Bone marrow (tissue), 2 donors: ENCODE results near the gene PFAS.
"Not testable (repeated sequence)": the region's sequence is repeated elsewhere in the genome, so short reads cannot be mapped to it uniquely, and the experiment has no call there.

ENCODE experiments used
- DNase-seq, 2 donors: peaks; one replicate each; lab custom pipeline; 2025; lab: John Stamatoyannopoulos, UW

Gene PFAS

GRCh38 chr17:8248751-8249607, at the start of gene PFAS:
TSS of gene PFAS (plus strand) at chr17:8249289. CDS start at chr17:8253938, 4,649 bp downstream.
- DNase-seq = peak; percentile 80 to 83

GRCh38 chr17:8204761-8205555, 44.1 kb upstream of the PFAS start:
- no peak for DNase-seq

- DNase-seq = no peak
Measured at GRCh38 chr17:8206536-8206935, 42.6 kb upstream of the PFAS start.

GRCh38 chr17:8209907-8210760, 39.0 kb upstream of the PFAS start, which contains the start of gene AURKB:
TSS of gene AURKB (minus strand) at chr17:8210575. CDS start at chr17:8210224, 351 bp downstream.
- peak; percentile 73 to 81 for DNase-seq

GRCh38 chr17:8210761-8211458, 38.2 kb upstream of the PFAS start:
- DNase-seq = no peak

- no peak for DNase-seq
Measured at GRCh38 chr17:8212312-8213180, 36.5 kb upstream of the PFAS start.

- not testable (repeated sequence) for DNase-seq
Measured at GRCh38 chr17:8214000-8214399, 35.1 kb upstream of the PFAS start.

GRCh38 chr17:8220783-8221662, 28.1 kb upstream of the PFAS start:
- peak; percentile 74 to 82 for DNase-seq

GRCh38 chr17:8221663-8222379, 27.3 kb upstream of the PFAS start:
- peak; percentile 82 to 84 for DNase-seq

GRCh38 chr17:8222380-8222629, 26.8 kb upstream of the PFAS start:
- DNase-seq = peak in 1 of 2 donors; percentile 71

GRCh38 chr17:8222630-8223355, 26.3 kb upstream of the PFAS start:
- peak; percentile 84 to 93 for DNase-seq

GRCh38 chr17:8223356-8224126, 25.5 kb upstream of the PFAS start:
- DNase-seq = peak in 1 of 2 donors; percentile 57

- no peak for DNase-seq
Measured at GRCh38 chr17:8224891-8225812, 23.9 kb upstream of the PFAS start.

- DNase-seq = no peak
Measured at GRCh38 chr17:8225813-8226535, 23.1 kb upstream of the PFAS start.

GRCh38 chr17:8226536-8227237, 22.4 kb upstream of the PFAS start:
- peak in 1 of 2 donors; percentile 51 for DNase-seq
